Spleen (tissue), 7 donors: Measurements from ENCODE around the gene NISCH.

Experiments
- POLR2A ChIP-seq, 3 donors: fragments of 450-650 bp; IDR thresholded peaks; one replicate each; pipeline ENCODE4 v1.5.1; 2017; ENCODE audit warnings: antibody characterized with exemption in 3 of 3, mild to moderate bottlenecking in 1 of 3
- TF ChIP-seq, protein P1 (sequence below), 11 experiments: fragments of 200-600 bp in 7 of 11; fragments of 450-650 bp in 4 of 11; sonication (generic) in 4 of 11; IDR thresholded peaks in 8 of 11; conservative IDR thresholded peaks in 3 of 11; 1 replicate in 7 of 11; 2 replicates in 4 of 11; pipeline versions ENCODE4 v1.4.0 to v1.8.0; 2016 to 2021; ENCODE audit warnings: antibody characterized with exemption in 11 of 11, inconsistent platforms in 4 of 11, mild to moderate bottlenecking in 1 of 11
- donor health status: DM: no; HTN: no; CAD: no; lungs with moderate emphysema.
- donor health status: DM: no; HTN: no; CAD: no.
- donor health status: DM: no; HTN: no; CAD: no.

DNA sequence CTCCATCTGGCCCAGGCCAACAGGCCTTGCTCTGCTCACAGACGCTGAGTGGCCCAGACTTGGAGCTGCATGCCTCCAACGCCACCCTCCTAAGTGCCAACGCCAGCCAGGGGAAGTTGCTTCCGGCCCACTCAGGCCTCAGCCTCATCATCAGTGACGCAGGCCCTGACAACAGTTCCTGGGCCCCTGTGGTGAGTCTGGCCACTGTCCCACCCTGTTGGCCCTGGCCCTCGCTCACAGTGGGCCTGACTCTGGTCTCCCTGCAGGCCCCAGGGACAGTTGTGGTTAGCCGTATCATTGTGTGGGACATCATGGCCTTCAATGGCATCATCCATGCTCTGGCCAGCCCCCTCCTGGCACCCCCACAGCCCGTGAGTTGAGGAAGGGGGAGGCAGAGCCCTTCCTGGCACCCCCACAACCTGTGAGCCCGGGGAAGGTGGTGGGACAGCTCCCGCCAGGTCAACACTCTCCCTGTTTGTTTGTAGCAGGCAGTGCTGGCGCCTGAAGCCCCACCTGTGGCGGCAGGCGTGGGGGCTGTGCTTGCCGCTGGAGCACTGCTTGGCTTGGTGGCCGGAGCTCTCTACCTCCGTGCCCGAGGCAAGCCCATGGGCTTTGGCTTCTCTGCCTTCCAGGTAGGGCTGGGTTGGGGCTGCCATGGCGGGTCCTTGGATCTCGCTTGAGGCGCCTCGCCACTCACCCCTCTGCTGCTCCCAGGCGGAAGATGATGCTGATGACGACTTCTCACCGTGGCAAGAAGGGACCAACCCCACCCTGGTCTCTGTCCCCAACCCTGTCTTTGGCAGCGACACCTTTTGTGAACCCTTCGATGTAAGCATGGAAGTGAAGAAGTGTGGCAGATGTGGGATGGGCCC lies 68.2 kb downstream of the NISCH start:
- TF ChIP-seq POLR2A (IDR thresholded peaks at IDR 0.05) = no peak
- TF ChIP-seq, protein P1, sequence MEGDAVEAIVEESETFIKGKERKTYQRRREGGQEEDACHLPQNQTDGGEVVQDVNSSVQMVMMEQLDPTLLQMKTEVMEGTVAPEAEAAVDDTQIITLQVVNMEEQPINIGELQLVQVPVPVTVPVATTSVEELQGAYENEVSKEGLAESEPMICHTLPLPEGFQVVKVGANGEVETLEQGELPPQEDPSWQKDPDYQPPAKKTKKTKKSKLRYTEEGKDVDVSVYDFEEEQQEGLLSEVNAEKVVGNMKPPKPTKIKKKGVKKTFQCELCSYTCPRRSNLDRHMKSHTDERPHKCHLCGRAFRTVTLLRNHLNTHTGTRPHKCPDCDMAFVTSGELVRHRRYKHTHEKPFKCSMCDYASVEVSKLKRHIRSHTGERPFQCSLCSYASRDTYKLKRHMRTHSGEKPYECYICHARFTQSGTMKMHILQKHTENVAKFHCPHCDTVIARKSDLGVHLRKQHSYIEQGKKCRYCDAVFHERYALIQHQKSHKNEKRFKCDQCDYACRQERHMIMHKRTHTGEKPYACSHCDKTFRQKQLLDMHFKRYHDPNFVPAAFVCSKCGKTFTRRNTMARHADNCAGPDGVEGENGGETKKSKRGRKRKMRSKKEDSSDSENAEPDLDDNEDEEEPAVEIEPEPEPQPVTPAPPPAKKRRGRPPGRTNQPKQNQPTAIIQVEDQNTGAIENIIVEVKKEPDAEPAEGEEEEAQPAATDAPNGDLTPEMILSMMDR (IDR thresholded peaks at IDR 0.05 in 8 of 11, conservative IDR thresholded peaks at IDR 0.05 in 3 of 11) = no peak
